ENCODE measurements around the gene PDXK.
"Not testable (repeated sequence)": the region's sequence is repeated elsewhere in the genome, so short reads cannot be mapped to it uniquely, and the experiment has no call there.

The PDXK gene

DNA sequence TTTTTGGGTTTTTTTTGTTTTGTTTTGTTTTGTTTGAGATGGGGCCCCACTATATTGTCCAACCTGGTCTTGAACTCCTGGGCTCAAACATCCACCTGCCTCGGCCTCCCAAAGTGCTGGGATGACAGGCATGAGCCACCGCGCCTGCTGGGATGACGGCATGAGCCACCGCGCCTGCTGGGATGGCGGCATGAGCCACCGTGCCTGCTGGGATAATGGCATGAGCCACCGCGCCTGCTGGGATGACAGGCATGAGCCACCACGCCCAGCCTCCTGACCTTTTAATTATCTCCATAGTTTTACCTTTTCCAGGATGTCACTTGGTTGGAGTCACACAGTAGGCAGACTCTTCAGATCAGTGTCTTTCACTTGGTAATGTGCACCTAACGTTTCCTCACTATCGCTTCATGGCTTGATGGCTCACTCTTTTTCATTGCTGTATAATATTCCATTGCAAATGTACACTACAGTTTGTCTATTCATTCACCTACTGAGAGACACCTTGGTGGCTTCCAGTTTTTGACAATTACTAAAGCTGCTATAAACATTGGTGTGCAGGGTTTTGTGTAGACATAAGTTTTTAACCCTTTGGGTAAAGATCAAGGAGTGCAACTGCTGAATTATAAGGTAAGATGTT lies 10.1 kb upstream of the PDXK start:
- H3K4me3 ChIP-seq (ENCODE audit: low read depth, low read length), result no peak overlapping the region
- TF ChIP-seq, protein P1, sequence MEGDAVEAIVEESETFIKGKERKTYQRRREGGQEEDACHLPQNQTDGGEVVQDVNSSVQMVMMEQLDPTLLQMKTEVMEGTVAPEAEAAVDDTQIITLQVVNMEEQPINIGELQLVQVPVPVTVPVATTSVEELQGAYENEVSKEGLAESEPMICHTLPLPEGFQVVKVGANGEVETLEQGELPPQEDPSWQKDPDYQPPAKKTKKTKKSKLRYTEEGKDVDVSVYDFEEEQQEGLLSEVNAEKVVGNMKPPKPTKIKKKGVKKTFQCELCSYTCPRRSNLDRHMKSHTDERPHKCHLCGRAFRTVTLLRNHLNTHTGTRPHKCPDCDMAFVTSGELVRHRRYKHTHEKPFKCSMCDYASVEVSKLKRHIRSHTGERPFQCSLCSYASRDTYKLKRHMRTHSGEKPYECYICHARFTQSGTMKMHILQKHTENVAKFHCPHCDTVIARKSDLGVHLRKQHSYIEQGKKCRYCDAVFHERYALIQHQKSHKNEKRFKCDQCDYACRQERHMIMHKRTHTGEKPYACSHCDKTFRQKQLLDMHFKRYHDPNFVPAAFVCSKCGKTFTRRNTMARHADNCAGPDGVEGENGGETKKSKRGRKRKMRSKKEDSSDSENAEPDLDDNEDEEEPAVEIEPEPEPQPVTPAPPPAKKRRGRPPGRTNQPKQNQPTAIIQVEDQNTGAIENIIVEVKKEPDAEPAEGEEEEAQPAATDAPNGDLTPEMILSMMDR (IDR thresholded peaks at IDR 0.05; ENCODE audit: borderline replicate concordance, insufficient read depth, low read depth, low read length), result no peak

DNA sequence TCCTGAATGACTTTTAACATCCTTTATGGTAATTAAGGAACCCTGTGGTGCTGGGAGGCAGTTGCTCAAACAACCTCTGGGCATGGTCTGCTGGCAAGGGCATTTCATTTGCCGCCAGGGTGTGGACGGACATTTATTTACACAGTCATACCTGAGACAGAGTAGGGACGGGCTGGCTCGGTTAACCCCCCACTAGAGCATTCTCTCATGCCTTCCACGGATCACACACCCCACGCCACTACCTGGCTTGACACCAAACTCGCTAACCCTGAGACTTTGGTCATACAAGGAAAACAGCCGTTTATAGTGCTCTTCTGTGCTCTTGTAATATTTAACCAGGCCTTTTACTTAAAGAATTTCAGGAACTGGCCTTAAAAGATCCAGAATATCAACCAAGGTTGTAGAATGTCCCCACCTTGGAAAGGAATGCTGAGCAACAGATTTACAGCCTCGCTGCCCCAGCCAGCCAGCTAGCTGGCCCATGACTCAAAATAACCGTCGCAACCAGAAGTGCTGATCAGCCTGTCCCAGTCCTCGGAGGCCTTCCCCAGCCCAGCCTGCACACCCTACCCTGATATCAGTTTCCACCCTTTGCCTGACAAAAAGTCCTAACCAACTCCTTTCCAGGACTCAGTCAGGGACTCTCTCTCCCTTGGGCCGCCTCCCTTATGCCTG lies 6.5 kb upstream of the PDXK start:
- H3K4me3 ChIP-seq (ENCODE audit: low read depth, low read length), result no peak overlapping the region
- TF ChIP-seq, protein P1 (IDR thresholded peaks at IDR 0.05; ENCODE audit: borderline replicate concordance, insufficient read depth, low read depth, low read length), result no peak

GRCh38 chr21:43713123-43713522 lies 5.8 kb upstream of the PDXK start:
- H3K4me3 ChIP-seq (ENCODE audit: low read depth, low read length), result not testable (repeated sequence)

GRCh38 chr21:43716376-43717165 lies 2.4 kb upstream of the PDXK start:
- TF ChIP-seq, protein P1 (IDR thresholded peaks at IDR 0.05; ENCODE audit: borderline replicate concordance, insufficient read depth, low read depth, low read length), result no peak
- H3K4me3 ChIP-seq (ENCODE audit: low read depth, low read length), result no peak overlapping the region

DNA sequence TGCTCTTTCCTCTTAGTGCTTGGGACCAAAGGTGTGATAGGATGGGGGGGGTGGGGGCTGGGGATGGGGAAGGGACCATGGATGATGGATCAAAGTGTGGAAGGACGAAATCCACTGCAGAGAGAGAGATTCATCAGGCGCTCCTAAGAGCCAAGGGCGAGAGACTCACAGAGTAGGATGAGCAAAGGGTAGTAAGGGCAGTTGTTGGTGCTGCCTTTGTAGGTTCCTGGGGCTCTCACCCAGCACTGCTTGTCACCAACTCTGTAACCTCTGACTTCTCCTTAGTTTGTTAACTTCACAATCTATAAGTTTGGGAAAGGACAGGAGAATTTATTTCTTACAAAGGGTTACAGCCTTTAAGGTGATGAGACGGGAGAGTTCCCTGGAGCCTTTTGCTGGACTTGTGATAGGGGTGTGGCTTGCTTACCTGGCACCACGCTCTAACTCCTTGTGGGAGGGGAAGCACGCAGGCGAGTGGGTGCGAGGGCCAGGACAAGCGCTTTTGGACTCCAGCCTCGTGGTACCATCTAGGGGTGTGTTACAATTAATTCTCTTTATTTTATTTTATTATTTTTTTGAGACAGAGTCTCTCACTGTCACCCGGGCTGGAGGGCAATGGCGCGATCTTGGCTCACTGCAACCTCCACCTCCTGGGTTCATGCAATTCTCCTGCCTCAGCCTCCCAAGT lies 1.6 kb upstream of the PDXK start:
- no peak overlapping the region for H3K4me3 ChIP-seq (ENCODE audit: low read depth, low read length)
- TF ChIP-seq, protein P1 (IDR thresholded peaks at IDR 0.05; ENCODE audit: borderline replicate concordance, insufficient read depth, low read depth, low read length), result no peak

GRCh38 chr21:43717967-43718871 lies 710 bp upstream of the PDXK start:
- TF ChIP-seq, protein P1 (IDR thresholded peaks at IDR 0.05; ENCODE audit: borderline replicate concordance, insufficient read depth, low read depth, low read length), result no peak

More at GRCh38 chr21:43717967-43718871, 710 bp upstream of the PDXK start:
- peak overlapping the region; percentile 100 for H3K4me3 ChIP-seq (ENCODE audit: low read depth, low read length)

Data from GM12875 (cell line).